GM18867 (cell line): Measurements from ENCODE around the gene LYPLA2.
A peak's percentile ranks its signal among the peaks of the same experiment; 100 is the strongest.
"Not testable (repeated sequence)": the region's sequence is repeated elsewhere in the genome, so short reads cannot be mapped to it uniquely, and the experiment has no call there.

ENCODE experiments used
- ATAC-seq: cut with Tn5 transposase; IDR thresholded peaks from one replicate; pipeline ENCODE4 v1.9.1; 2021; ENCODE audit warnings: mild to moderate bottlenecking, moderate library complexity; ENCODE audit not compliant: unreplicated experiment

The LYPLA2 gene

GRCh38 chr1:23825762-23826522 lies 35.0 kb downstream of the LYPLA2 start:
- ATAC-seq = peak; percentile 65

- ATAC-seq = not testable (repeated sequence)
Measured at GRCh38 chr1:23826590-23826989, 35.6 kb downstream of the LYPLA2 start.

GRCh38 chr1:23827717-23828116 lies 36.8 kb downstream of the LYPLA2 start:
- no peak for ATAC-seq

GRCh38 chr1:23834156-23834555 lies 43.2 kb downstream of the LYPLA2 start:
- not testable (repeated sequence) for ATAC-seq

GRCh38 chr1:23836037-23836436 lies 45.1 kb downstream of the LYPLA2 start:
- no peak for ATAC-seq

- ATAC-seq = peak; percentile 16
Measured at GRCh38 chr1:23837908-23838307, 47.0 kb downstream of the LYPLA2 start.

GRCh38 chr1:23838401-23838866 lies 47.5 kb downstream of the LYPLA2 start:
- peak; percentile 64 for ATAC-seq

- no peak for ATAC-seq
Measured at GRCh38 chr1:23843644-23844043, 52.7 kb downstream of the LYPLA2 start.
